ENCODE data around the gene IL20RB. TPM values are rescaled to one million over a fixed set of nuclear protein-coding genes. Genes with fewer than 3 reads are reported as not detected.
A peak's percentile ranks its signal among the peaks of the same experiment; 100 is the strongest.
"Not testable (repeated sequence)": the region's sequence is repeated elsewhere in the genome, so short reads cannot be mapped to it uniquely, and the experiment has no call there.

Gene IL20RB
- total RNA-seq, 1 donor from 2014 or later, result 1.8 TPM

DNA sequence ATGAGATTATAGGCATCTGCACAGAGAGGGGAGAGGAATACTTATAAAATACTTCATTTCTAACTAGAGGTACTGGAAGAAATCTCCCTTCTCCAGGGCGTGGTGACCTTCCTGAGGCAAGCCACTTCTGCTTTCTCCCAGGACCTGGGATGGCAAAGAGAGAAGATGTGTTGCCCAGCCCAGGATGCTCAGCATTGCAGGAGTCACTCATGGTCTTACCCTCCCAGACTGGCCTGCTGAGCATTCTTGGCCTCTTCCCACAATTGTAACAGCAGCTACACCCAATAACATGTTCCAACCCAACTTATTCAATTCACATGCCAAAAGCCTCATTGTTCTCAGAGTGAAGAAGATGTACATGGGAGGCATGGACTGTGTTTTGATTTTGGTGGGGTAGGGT lies 37.9 kb downstream of the IL20RB start:
- Histone ChIP-seq H3K4me1 (peaks cover 24% of the 10 kb centered on the region), H3K27ac (peak overlapping the region; percentile 74), H3K9me3 (no peaks in the 10 kb centered on the region), H3K36me3 (no peaks in the 10 kb centered on the region), H3K27me3 (ENCODE audit: low read depth) (no peaks in the 10 kb centered on the region), H3K4me3 (no peak overlapping the region)
- intact Hi-C loops (cut with DNase I), result no loop called here
- TF ChIP-seq, protein P1, sequence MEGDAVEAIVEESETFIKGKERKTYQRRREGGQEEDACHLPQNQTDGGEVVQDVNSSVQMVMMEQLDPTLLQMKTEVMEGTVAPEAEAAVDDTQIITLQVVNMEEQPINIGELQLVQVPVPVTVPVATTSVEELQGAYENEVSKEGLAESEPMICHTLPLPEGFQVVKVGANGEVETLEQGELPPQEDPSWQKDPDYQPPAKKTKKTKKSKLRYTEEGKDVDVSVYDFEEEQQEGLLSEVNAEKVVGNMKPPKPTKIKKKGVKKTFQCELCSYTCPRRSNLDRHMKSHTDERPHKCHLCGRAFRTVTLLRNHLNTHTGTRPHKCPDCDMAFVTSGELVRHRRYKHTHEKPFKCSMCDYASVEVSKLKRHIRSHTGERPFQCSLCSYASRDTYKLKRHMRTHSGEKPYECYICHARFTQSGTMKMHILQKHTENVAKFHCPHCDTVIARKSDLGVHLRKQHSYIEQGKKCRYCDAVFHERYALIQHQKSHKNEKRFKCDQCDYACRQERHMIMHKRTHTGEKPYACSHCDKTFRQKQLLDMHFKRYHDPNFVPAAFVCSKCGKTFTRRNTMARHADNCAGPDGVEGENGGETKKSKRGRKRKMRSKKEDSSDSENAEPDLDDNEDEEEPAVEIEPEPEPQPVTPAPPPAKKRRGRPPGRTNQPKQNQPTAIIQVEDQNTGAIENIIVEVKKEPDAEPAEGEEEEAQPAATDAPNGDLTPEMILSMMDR (IDR thresholded peaks at IDR 0.05), result no peak
- ATAC-seq (peak; percentile 8 to 18), DNase-seq (no peak)

DNA sequence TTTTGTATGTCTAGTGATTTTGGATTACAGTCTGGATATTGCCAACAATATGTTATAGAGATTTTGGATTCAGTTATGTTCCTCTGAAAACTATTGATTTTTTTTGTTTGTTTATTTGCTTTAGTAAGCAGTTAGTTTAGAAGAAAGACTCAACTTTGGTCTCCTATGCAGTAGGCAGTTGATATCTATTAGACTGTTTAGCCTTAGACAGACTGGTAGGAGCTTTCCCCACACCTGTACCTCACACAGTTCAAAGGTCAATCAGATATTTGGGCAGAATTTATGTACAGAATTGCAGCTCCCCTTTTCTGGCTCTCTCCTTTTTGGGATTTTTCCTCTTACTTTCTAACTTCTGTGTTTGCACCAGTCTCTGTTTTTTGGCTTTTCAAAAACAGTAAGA lies 42.3 kb downstream of the IL20RB start:
- TF ChIP-seq, protein P1 (IDR thresholded peaks at IDR 0.05), result no peak

DNA sequence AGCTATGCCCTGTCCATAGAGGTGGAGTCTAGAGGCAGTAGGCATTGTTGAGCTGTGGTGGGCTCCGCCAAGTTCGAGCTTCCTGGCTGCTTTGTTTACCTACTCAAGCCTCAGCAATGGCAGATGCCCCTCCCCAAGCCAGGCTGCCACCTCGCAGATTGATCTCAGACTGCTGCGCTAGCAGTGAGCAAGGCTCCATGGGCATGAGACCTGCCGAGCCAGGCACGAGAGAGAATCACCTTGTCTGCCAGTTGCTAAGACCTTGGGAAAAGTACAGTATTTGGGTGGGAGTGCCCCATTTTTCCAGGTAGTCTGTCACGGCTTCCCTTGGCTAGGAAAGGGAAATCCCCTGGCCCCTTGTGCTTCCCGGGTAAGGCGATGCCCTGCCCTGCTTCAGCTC lies 49.6 kb downstream of the IL20RB start:
- H3K27ac ChIP-seq; H3K36me3 ChIP-seq; intact Hi-C loops (cut with DNase I); H3K4me1 ChIP-seq; H3K4me3 ChIP-seq; ATAC-seq; DNase-seq; H3K9me3 ChIP-seq; H3K27me3 ChIP-seq (ENCODE audit: low read depth): not testable (repeated sequence)

More for the DNA sequence above, 42.3 kb downstream of the IL20RB start:
- Histone ChIP-seq H3K27ac (no peak overlapping the region), H3K4me3 (no peak overlapping the region), H3K4me1 (peaks cover 13% of the 10 kb centered on the region), H3K27me3 (ENCODE audit: low read depth) (no peaks in the 10 kb centered on the region), H3K36me3 (no peaks in the 10 kb centered on the region), H3K9me3 (no peaks in the 10 kb centered on the region)
- ATAC-seq, result no peak
- no peak for DNase-seq
- intact Hi-C loops (cut with DNase I), result no loop called here

DNA sequence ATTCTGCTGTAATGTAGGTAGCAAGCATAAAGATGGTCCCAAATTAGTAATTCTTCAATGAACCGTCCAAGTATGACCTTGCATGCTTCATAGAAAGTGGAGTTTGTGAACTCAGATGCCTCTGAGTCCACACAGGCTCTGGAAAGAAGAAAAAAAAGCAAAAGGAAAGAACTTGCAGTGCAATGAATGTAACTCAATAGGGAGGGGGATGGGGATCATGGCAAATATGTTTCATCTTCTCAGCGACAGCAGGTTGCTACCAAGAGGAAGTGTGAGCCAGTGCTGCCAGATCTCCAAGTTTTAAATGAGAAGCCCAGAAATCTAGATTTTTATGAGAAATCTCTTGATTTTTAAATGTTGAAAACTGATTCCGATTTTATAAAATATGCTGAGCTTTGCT lies 50.3 kb downstream of the IL20RB start:
- Histone ChIP-seq H3K9me3 (no peaks in the 10 kb centered on the region), H3K4me3 (no peak overlapping the region), H3K27me3 (ENCODE audit: low read depth) (no peaks in the 10 kb centered on the region), H3K27ac (no peak overlapping the region), H3K36me3 (no peaks in the 10 kb centered on the region), H3K4me1 (no peaks in the 10 kb centered on the region)
- no peak for ATAC-seq
- intact Hi-C loops (cut with DNase I), result no loop called here
- TF ChIP-seq, protein P1 (IDR thresholded peaks at IDR 0.05), result no peak
- DNase-seq, result no peak

DNA sequence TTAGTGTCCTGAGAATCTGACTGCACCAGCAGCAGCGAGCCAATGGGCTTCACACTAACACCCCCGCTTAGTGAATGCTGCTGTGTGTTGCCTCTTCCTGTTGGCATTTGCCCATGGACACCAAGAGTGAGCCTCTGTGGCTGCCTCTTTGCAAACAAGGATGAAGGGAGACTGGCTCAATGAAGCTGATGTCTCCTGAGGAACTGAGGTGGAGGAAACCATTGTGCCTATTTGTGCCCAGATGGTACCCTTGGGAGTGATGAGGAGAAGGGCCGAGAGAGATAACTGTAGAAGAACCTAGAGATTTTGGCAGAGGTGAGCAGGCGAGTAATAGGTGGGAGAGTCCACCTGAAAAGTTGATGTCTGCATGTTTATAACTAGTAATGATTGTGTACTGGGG lies 51.2 kb downstream of the IL20RB start:
- ATAC-seq (no peak), DNase-seq (no peak)
- Histone ChIP-seq H3K9me3 (no peaks in the 10 kb centered on the region), H3K4me3 (no peak overlapping the region), H3K36me3 (no peaks in the 10 kb centered on the region), H3K27me3 (ENCODE audit: low read depth) (no peaks in the 10 kb centered on the region), H3K4me1 (peaks cover 5% of the 10 kb centered on the region), H3K27ac (no peak overlapping the region)
- intact Hi-C loops (cut with DNase I), result no loop called here
- TF ChIP-seq, protein P1 (IDR thresholded peaks at IDR 0.05), result no peak

DNA sequence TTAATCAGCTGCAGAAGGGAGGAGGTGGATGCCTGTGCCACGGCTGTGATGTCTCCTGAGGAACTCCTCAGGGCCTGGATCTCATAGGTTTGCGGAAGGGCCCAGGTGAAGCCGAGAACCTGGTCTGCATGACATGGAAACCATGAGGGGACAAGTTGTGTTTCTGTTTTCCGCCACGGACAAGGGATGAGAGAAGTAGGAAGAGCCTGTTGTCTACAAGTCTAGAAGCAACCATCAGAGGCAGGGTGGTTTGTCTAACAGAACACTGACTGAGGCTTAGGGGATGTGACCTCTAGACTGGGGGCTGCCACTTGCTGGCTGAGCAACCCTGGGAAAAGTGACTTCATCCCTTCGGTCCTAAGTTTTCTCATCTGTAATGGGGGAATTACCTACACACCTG lies 52.4 kb downstream of the IL20RB start:
- TF ChIP-seq, protein P1 (IDR thresholded peaks at IDR 0.05), result no peak
- H3K27ac ChIP-seq, result no peak overlapping the region
- H3K27me3 ChIP-seq (ENCODE audit: low read depth), result no peaks in the 10 kb centered on the region
- DNase-seq, result no peak
- no peak overlapping the region for H3K4me3 ChIP-seq
- H3K36me3 ChIP-seq, result no peaks in the 10 kb centered on the region
- no peak for ATAC-seq
- intact Hi-C loops (cut with DNase I), result loop anchor here (10.0 kb wide), 1 partner anchor 935 kb away; no protein-coding TSS in a partner anchor
- no peaks in the 10 kb centered on the region for H3K9me3 ChIP-seq
- peaks cover 5% of the 10 kb centered on the region for H3K4me1 ChIP-seq
